Nephron progenitor cell (in vitro differentiated cells): Measurements from ENCODE around the gene PUM1.

Experiments
- DNase-seq: peaks from one replicate; pipeline ENCODE4 v3.0.0; 2021
- H3K27ac Mint-ChIP-seq: 2 replicates; pipeline ENCODE4 v1.8.0; 2021; ENCODE audit warnings: mild to moderate bottlenecking, moderate library complexity, mixed read lengths
- H3K27me3 Mint-ChIP-seq: 2 replicates; pipeline ENCODE4 v1.8.0; 2021; ENCODE audit warnings: mild to moderate bottlenecking, low read depth, mixed read lengths; ENCODE audit not compliant: poor library complexity
- H3K36me3 Mint-ChIP-seq: 2 replicates; pipeline ENCODE4 v1.8.0; 2021; ENCODE audit warnings: low read depth, mixed read lengths
- H3K4me1 Mint-ChIP-seq: 2 replicates; pipeline ENCODE4 v1.8.0; 2021; ENCODE audit warnings: mixed read lengths
- H3K4me3 Mint-ChIP-seq: 2 replicates; pipeline ENCODE4 v1.8.0; 2021; ENCODE audit warnings: mild to moderate bottlenecking, moderate library complexity, mixed read lengths
- H3K9me3 Mint-ChIP-seq: 2 replicates; pipeline ENCODE4 v1.8.0; 2021; ENCODE audit warnings: mild to moderate bottlenecking, moderate library complexity, mixed read lengths
- CTCF ChIP-seq: fragments of 200-600 bp; sonication (generic); IDR thresholded peaks from 2 replicates; pipeline ENCODE4 v1.5.0; 2021; ENCODE audit warnings: antibody characterized with exemption

Gene PUM1

GRCh38 chr1:31065310-31066217, at the start of gene PUM1:
PUM1 (minus strand) TSS chr1:31065717; CDS start chr1:31059566, 6,151 bp downstream.
- H3K36me3 Mint-ChIP-seq = peaks cover 10% of the 10 kb centered on the region
- H3K27me3 Mint-ChIP-seq = peaks cover 4% of the 10 kb centered on the region
- TF ChIP-seq CTCF = no peak
- peaks cover 20% of the 10 kb centered on the region for H3K4me1 Mint-ChIP-seq
- no peaks in the 10 kb centered on the region for H3K9me3 Mint-ChIP-seq
- DNase-seq = peak; percentile 99
- H3K4me3 Mint-ChIP-seq = peak within 1 kb of the TSS; percentile 99
- H3K27ac Mint-ChIP-seq = peak within 1 kb of the TSS; percentile 100

- DNase-seq = peak; percentile 15
- H3K9me3 Mint-ChIP-seq = no peaks in the 10 kb centered on the region
- peak overlapping the region; percentile 68 for H3K27ac Mint-ChIP-seq
- H3K4me3 Mint-ChIP-seq = peak overlapping the region; percentile 23
- peaks cover 14% of the 10 kb centered on the region for H3K27me3 Mint-ChIP-seq
- H3K4me1 Mint-ChIP-seq = peaks cover 30% of the 10 kb centered on the region
- H3K36me3 Mint-ChIP-seq = no peaks in the 10 kb centered on the region
- TF ChIP-seq CTCF = no peak
Measured at GRCh38 chr1:31112266-31112935, 46.9 kb upstream of the PUM1 start.

- Mint-ChIP-seq H3K4me1 (peaks cover 30% of the 10 kb centered on the region), H3K27me3 (peaks cover 14% of the 10 kb centered on the region), H3K36me3 (no peaks in the 10 kb centered on the region), H3K4me3 (no peak overlapping the region), H3K9me3 (no peaks in the 10 kb centered on the region), H3K27ac (peak overlapping the region; percentile 84)
- TF ChIP-seq CTCF = no peak
- DNase-seq = no peak
Measured at GRCh38 chr1:31111290-31111951, 45.9 kb upstream of the PUM1 start.

- Mint-ChIP-seq H3K4me1 (peaks cover 28% of the 10 kb centered on the region), H3K27ac (peak overlapping the region; percentile 3)
- TF ChIP-seq CTCF = no peak
Measured at GRCh38 chr1:31110846-31111245, 45.3 kb upstream of the PUM1 start.

GRCh38 chr1:31108861-31109260, 43.3 kb upstream of the PUM1 start:
- peaks cover 5% of the 10 kb centered on the region for H3K27me3 Mint-ChIP-seq
- DNase-seq = no peak
- TF ChIP-seq CTCF = no peak
- no peak overlapping the region for H3K27ac Mint-ChIP-seq
- no peaks in the 10 kb centered on the region for H3K9me3 Mint-ChIP-seq
- peaks cover 17% of the 10 kb centered on the region for H3K4me1 Mint-ChIP-seq
- H3K4me3 Mint-ChIP-seq = no peak overlapping the region
- H3K36me3 Mint-ChIP-seq = no peaks in the 10 kb centered on the region

More at GRCh38 chr1:31110846-31111245, 45.3 kb upstream of the PUM1 start:
- Mint-ChIP-seq H3K27me3 (peaks cover 12% of the 10 kb centered on the region), H3K36me3 (no peaks in the 10 kb centered on the region), H3K4me3 (no peak overlapping the region), H3K9me3 (no peaks in the 10 kb centered on the region)
- no peak for DNase-seq
